GM19468 (cell line): ENCODE measurements around the gene SBSN.
"Not testable (repeated sequence)": the region's sequence is repeated elsewhere in the genome, so short reads cannot be mapped to it uniquely, and the experiment has no call there.

Experiments
- ATAC-seq: cut with Tn5 transposase; IDR thresholded peaks from one replicate; pipeline ENCODE4 v1.9.1; 2021; ENCODE audit warnings: mild to moderate bottlenecking, moderate library complexity, moderate number of reproducible peaks; ENCODE audit not compliant: unreplicated experiment; ENCODE audit errors: extremely low read depth

SBSN gene

DNA sequence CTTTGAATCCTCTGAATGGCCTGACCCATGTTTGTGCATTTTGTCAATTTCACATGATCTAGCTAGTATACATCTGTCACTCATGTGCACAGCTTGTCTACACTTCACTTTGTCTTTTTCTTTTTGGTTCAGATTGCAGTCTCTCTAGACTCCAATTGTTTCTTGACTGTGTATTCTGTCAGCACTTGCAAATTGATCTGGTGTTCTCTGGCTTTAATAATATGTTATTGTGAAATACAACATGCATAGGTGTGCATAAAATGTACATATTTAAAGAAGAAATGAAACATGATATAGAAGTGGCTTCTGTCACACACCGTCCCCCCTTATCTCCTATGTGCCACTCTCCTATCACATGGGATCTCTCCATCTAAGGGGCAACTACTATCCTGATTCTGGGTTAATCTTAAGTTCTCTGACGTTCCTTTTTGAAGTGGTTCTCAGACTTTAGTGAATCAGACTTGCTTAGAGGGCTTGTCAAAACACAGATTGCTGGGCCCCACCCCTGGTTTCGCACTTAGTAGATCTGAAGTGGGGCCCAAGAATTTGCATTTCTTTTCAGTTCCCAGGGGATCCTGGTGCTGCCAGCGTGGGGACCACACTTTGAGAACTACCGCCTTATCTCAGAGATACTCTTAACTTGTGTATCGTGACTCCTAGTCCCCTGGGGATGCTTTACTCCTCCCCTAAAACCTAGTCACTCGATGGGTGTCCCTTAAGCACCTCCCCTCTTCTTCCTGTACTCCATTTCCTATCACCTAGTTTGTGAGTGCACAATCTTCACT lies 43.7 kb downstream of the SBSN start:
- ATAC-seq, result no peak

GRCh38 chr19:35483089-35483488 lies 45.0 kb downstream of the SBSN start:
- no peak for ATAC-seq

DNA sequence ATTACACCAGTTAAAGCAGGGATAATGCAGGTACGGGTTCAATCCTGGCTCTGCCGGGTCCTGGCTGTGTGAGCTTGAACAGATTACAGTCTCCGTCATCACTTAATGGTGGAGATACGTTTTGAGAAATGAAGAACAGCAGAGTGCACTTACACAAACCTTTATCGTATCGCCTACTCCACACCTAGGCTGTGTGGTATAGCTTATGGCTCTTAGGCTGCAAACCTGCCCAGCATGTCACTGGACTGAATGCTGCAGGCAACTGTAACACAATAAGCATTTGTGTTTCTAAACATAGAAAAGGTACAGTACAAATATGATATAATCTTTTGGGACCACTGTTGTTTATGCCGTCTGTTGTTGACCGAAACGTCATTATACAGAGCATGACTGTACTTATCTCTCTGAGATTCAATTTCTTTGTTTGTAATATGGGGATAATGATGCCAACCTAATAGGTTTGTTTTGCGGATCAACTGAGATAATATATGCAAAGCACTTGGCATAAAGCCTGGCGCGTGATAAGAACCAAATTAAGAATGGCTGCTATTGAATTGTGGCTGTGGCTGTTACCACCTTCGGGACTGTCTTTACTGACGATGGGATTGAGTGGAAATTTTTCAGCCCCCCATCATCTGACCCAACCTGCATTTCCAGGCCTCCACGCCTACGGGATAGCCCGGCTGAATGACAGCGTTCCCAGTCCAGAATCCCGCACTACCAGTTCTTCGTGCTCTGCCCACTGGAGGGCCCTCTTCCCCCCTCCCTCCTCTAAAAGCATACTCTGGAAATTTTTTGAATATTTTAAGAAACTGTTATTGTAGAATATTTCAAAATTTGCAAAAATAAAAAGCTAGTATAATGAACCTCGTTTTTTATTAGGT lies 49.1 kb downstream of the SBSN start:
- no peak for ATAC-seq

- ATAC-seq, result no peak
Measured at GRCh38 chr19:35476149-35476548, 52.0 kb downstream of the SBSN start.

- ATAC-seq, result not testable (repeated sequence)
Measured at GRCh38 chr19:35474594-35474993, 53.5 kb downstream of the SBSN start.

DNA sequence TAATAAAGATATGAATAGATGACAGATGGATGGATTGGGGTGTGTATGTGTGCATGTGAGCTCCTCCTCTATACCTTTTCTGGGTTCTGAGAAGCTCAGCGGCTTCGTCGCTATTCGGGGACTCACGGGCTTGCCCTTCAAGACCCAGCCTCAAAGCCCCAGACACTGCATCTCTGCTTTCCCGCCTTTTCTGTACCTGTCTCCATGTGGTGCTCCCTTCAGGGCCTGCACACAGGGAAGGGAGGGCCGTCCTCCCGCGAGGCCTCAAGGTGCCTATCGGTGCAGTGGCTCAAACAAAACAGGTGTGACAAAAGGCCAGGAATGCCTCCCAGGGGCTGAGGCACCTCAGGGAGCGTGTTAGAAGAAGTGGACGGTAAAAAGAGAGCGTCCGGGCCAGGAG lies 54.0 kb downstream of the SBSN start:
- ATAC-seq, result no peak
